Large intestine (tissue), 12 donors: ENCODE results near the gene DSG4. TPM values are rescaled to one million over a fixed set of nuclear protein-coding genes. Genes with fewer than 3 reads are reported as not detected.
"Not testable (repeated sequence)": the region's sequence is repeated elsewhere in the genome, so short reads cannot be mapped to it uniquely, and the experiment has no call there.

ENCODE experiments used
- DNase-seq, 2 donors: peaks; one replicate each; pipeline versions ENCODE4 v3.0.0 to v3.0.0-alpha.2; 2013
- H3K27ac ChIP-seq: one replicate; pipeline ENCODE4 v1.5.1; 2013; ENCODE audit warnings: low read length
- H3K27me3 ChIP-seq: 2 replicates; pipeline ENCODE4 v1.6.1; 2013; ENCODE audit warnings: low read length; ENCODE audit not compliant: control insufficient read depth, insufficient read depth
- H3K36me3 ChIP-seq: 2 replicates; pipeline ENCODE4 v1.6.1; 2013; ENCODE audit warnings: low read length; ENCODE audit not compliant: control insufficient read depth, insufficient read depth
- H3K4me1 ChIP-seq: one replicate; pipeline ENCODE4 v1.6.1; 2013; ENCODE audit warnings: low read length; ENCODE audit not compliant: control insufficient read depth, insufficient read depth
- H3K4me3 ChIP-seq: one replicate; pipeline ENCODE4 v1.5.1; 2013; ENCODE audit warnings: low read length
- H3K9me3 ChIP-seq: one replicate; pipeline ENCODE4 v1.6.1; 2013; ENCODE audit warnings: mild to moderate bottlenecking, low read depth, low read length, moderate library complexity; ENCODE audit not compliant: control insufficient read depth
- WGBS: methylation state at CpG from one replicate; pipeline ENCODE4 v1.1.5; 2013; ENCODE audit warnings: low lambda C conversion rate; ENCODE audit not compliant: insufficient coverage; 5-methylcytosine and 5-hydroxymethylcytosine counted together
- long read RNA-seq, 11 donors: transcript quantifications; one replicate each; lab custom pipeline, GENCODE V29; 2026
- polyA plus RNA-seq: library from polyadenylated mRNA; unstranded; fragments of 120-200 nt; gene quantifications from one replicate; pipeline ENCODE4 v1.2.1, GENCODE V29; 2013

DSG4 gene, protein sequence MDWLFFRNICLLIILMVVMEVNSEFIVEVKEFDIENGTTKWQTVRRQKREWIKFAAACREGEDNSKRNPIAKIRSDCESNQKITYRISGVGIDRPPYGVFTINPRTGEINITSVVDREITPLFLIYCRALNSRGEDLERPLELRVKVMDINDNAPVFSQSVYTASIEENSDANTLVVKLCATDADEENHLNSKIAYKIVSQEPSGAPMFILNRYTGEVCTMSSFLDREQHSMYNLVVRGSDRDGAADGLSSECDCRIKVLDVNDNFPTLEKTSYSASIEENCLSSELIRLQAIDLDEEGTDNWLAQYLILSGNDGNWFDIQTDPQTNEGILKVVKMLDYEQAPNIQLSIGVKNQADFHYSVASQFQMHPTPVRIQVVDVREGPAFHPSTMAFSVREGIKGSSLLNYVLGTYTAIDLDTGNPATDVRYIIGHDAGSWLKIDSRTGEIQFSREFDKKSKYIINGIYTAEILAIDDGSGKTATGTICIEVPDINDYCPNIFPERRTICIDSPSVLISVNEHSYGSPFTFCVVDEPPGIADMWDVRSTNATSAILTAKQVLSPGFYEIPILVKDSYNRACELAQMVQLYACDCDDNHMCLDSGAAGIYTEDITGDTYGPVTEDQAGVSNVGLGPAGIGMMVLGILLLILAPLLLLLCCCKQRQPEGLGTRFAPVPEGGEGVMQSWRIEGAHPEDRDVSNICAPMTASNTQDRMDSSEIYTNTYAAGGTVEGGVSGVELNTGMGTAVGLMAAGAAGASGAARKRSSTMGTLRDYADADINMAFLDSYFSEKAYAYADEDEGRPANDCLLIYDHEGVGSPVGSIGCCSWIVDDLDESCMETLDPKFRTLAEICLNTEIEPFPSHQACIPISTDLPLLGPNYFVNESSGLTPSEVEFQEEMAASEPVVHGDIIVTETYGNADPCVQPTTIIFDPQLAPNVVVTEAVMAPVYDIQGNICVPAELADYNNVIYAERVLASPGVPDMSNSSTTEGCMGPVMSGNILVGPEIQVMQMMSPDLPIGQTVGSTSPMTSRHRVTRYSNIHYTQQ
- polyA plus RNA-seq, result 0.04 TPM
- long read RNA-seq, donor 1, result 0 reads
- long read RNA-seq, donor 2, result 0 reads
- long read RNA-seq, donor 3, result 0 reads
- long read RNA-seq, donor 4, result 0 reads
- long read RNA-seq, donor 5, result 0 reads
- long read RNA-seq, donor 6, result 0 reads
- long read RNA-seq, donor 7, result 0 reads
- long read RNA-seq, donor 8, result 0 reads
- long read RNA-seq, donor 9, result 0 reads
- long read RNA-seq, donor 10, result 0 reads
- long read RNA-seq, donor 11, result 0 reads

DNA sequence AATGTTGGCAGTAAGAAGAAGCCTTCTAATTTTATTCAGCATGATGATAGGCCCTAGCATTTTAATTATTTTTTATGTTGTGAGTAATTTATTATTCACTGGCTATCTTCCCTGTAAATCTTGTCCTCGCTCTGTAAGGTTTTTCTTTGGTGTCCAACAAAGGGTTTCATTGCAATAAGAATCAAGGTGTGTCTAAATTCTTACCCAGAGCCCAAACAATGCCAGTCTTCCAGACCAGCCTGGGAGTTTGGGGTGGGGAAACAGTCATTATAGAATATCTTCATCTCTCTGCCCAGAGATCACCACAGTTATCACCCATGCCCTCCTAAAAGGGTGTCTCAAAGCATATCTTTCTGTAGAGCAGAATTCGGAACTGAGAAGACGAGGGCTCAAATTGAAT lies at the start of gene DSG4:
Gene DSG4, plus strand, starts transcription at position 301 of the 400 bp plus-strand sequence. CDS start 135 bp downstream, outside the sequence.
- 100% methylated on average over 2 of the region's 3 CpGs for WGBS
- Histone ChIP-seq H3K9me3 (no peaks in the 10 kb centered on the region), H3K4me1 (peaks cover 3% of the 10 kb centered on the region), H3K27ac (no peak within 1 kb of the TSS), H3K36me3 (no peaks in the 10 kb centered on the region), H3K27me3 (no peaks in the 10 kb centered on the region), H3K4me3 (no peak within 1 kb of the TSS)
- no peak for DNase-seq

DNA sequence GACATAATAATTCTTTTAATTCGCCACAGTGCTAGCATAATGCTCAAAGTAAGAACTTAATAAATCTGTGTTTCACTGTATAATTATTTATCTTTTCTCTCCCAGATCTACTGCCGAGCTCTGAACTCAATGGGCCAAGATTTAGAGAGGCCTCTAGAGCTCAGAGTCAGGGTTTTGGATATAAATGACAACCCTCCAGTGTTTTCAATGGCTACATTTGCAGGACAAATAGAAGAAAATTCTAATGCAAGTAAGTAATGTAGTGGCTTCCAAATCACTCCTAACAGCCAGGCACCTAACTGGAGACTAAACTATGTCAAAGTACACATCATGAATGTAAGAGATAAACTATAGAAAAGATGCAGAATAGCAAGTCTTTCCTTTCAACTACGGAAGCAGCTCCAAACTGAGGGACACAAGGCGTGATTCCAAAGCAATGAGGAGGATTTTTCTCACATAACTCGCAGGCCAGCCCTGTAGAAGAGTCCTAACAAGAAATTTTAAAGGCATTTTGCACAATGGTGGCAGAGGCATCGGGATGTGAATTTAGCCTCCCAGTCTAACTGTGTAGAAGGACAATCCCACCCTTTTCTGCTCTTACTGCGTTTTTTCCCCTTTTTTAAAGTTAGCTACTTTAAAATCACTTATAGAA lies 46.7 kb upstream of the DSG4 start:
- H3K4me1 ChIP-seq, result no peaks in the 10 kb centered on the region
- no peaks in the 10 kb centered on the region for H3K27me3 ChIP-seq
- H3K36me3 ChIP-seq, result no peaks in the 10 kb centered on the region
- 86% methylated on average over 5 of the region's 7 CpGs for WGBS
- H3K27ac ChIP-seq, result no peak overlapping the region
- H3K4me3 ChIP-seq, result no peak overlapping the region
- DNase-seq, result no peak
- H3K9me3 ChIP-seq, result no peaks in the 10 kb centered on the region

DNA sequence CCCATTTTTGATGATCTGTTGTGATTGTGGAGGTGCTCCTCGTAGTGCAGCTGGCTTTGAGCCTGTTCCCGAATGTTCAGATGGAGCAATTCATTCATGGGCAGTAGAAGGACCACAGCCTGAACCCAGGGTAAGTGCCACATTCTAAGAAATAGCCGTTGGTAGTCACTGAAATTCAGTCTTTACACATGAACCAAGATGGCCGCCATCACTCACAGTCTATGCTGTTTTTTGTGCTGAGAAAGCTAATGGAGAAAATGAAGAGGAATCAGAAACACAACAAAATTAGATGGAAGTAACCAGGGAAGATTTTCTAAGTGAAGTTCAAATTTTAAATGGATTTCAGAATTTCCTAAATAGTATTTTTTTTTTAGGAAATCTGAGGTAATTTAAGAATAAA lies 33.1 kb upstream of the DSG4 start:
- Histone ChIP-seq H3K36me3 (no peaks in the 10 kb centered on the region), H3K27me3 (no peaks in the 10 kb centered on the region), H3K4me1 (no peaks in the 10 kb centered on the region), H3K9me3 (no peaks in the 10 kb centered on the region), H3K27ac (no peak overlapping the region), H3K4me3 (no peak overlapping the region)
- 100% methylated on average over 1 of the region's 4 CpGs for WGBS
- DNase-seq, result no peak

DNA sequence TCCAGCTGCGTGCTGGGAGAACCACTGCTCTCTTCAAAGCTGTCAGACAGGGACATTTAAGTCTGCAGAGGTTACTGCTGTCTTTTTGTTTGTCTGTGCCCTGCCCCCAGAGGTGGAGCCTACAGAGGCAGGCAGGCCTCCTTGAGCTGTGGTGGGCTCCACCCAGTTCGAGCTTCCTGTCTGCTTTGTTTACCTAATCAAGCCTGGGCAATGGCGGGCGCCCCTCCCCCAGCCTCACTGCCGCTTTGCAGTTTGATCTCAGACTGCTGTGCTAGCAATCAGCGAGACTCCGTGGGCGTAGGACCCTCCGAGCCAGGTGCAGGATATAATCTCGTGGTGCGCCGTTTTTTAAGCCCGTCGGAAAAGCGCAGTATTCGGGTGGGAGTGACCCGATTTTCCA lies 23.2 kb upstream of the DSG4 start:
- not testable (repeated sequence) for H3K27ac ChIP-seq, DNase-seq, H3K36me3 ChIP-seq, H3K4me1 ChIP-seq, H3K4me3 ChIP-seq, H3K27me3 ChIP-seq, H3K9me3 ChIP-seq
- no CpG with 5 or more reads among the region's 17 CpGs for WGBS

DNA sequence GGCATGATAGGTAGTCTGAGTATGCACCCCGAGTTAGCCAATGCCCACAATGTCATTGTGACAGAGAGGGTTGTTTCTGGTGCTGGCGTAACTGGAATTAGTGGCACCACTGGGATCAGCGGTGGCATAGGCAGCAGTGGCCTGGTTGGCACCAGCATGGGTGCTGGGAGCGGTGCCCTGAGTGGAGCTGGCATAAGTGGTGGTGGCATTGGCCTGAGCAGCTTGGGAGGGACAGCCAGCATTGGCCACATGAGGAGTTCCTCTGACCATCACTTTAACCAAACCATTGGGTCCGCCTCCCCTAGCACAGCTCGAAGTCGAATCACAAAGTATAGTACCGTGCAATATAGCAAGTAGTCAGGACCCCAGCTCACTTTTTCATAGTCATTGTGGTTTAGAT lies 21.6 kb upstream of the DSG4 start:
- DNase-seq, result no peak
- H3K27me3 ChIP-seq, result no peaks in the 10 kb centered on the region
- H3K27ac ChIP-seq, result no peak overlapping the region
- H3K36me3 ChIP-seq, result no peaks in the 10 kb centered on the region
- peaks cover 4% of the 10 kb centered on the region for H3K9me3 ChIP-seq
- no CpG with 5 or more reads among the region's 8 CpGs for WGBS
- H3K4me3 ChIP-seq, result no peak overlapping the region
- H3K4me1 ChIP-seq, result no peaks in the 10 kb centered on the region

DNA sequence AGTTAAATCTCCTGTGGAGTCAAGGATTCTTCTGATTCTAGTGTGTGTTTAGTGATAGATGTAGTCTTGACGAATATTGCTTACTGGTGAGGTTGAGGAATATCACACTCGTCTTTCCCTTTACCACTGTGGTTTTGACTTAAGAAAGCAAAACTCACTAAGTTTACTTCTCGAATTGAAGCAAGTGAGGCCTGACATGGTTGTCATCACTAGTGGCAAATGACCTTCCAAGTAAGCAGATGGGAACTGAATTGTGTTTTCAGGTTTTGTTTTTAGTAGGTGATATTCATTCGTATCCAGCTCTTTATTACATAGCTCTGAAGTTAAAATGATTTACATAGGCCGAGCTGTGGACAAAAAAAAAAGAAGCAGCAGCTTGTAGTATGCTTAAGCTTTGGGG lies 20.6 kb upstream of the DSG4 start:
- Histone ChIP-seq H3K9me3 (peaks cover 7% of the 10 kb centered on the region), H3K36me3 (no peaks in the 10 kb centered on the region), H3K27me3 (no peaks in the 10 kb centered on the region), H3K27ac (no peak overlapping the region), H3K4me1 (no peaks in the 10 kb centered on the region), H3K4me3 (no peak overlapping the region)
- DNase-seq, result no peak
- WGBS, result 100% methylated on average over 2 of the region's 5 CpGs

DNA sequence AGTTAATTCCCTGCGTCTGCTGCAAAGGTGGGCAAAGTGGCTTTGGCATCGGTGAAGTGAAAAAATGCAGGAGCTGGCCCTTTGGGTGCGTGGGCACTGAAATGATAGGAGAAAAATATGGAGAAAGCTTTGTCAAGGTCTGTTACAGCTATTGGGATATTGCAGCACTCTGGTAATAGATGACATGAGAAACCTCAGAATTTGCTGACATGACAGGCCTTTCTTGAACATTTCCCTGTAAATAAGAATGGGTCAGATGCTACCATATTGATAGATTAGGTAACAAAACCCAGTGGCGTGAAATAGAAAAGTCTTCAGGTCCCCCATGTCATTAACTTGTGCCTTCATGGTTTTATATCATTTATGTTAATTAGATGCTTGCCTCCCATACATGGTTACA lies 12.4 kb upstream of the DSG4 start:
- Histone ChIP-seq H3K4me1 (no peaks in the 10 kb centered on the region), H3K27me3 (no peaks in the 10 kb centered on the region), H3K27ac (no peak overlapping the region), H3K36me3 (no peaks in the 10 kb centered on the region), H3K4me3 (no peak overlapping the region), H3K9me3 (peaks cover 3% of the 10 kb centered on the region)
- DNase-seq, result no peak
- 100% methylated on average over 1 of the region's 4 CpGs for WGBS

DNA sequence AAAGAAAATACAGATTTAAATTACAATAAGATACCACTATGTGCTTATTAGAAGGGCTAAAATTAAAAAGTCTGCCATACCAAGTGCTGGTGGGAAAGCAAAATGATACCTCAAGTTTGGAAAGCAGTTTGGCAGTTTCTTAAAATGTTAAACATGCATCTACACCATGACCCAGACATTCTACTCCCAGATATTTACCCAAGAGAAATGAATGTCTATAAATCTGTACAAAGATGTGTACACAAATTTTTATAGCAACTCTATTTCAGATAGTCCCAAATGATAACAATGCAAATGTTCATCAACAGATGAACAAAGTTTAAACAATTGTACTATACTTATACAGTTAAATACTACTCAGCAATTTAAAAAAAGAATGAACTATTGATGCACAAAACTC lies 7.1 kb upstream of the DSG4 start:
- H3K27me3 ChIP-seq, result no peaks in the 10 kb centered on the region
- no peak overlapping the region for H3K27ac ChIP-seq
- peaks cover 3% of the 10 kb centered on the region for H3K4me1 ChIP-seq
- DNase-seq, result no peak
- no peak overlapping the region for H3K4me3 ChIP-seq
- no peaks in the 10 kb centered on the region for H3K36me3 ChIP-seq
- no peaks in the 10 kb centered on the region for H3K9me3 ChIP-seq

DNA sequence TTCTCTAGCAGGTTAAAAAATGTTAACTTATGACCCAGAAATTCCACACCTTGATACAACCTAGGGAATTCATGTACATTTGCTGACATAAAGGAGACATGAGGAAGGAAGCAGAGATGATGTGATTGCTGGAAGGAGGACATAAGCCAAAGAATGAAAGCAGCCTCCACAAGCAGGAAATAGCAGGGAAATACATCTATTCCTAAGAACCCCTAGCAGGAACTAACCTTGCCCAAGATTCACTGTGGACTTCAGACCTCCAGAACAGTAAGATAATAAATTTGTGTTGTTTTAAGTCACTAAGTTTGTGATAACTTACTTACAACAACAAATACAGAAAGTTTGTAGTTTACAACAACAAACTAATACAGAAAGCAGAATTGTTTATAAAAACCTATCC lies 4.6 kb upstream of the DSG4 start:
- H3K36me3 ChIP-seq, result no peaks in the 10 kb centered on the region
- peak in 1 of 2 donors; percentile 68 for DNase-seq
- H3K27ac ChIP-seq, result no peak overlapping the region
- H3K9me3 ChIP-seq, result no peaks in the 10 kb centered on the region
- no peaks in the 10 kb centered on the region for H3K27me3 ChIP-seq
- peaks cover 3% of the 10 kb centered on the region for H3K4me1 ChIP-seq
- H3K4me3 ChIP-seq, result no peak overlapping the region

DNA sequence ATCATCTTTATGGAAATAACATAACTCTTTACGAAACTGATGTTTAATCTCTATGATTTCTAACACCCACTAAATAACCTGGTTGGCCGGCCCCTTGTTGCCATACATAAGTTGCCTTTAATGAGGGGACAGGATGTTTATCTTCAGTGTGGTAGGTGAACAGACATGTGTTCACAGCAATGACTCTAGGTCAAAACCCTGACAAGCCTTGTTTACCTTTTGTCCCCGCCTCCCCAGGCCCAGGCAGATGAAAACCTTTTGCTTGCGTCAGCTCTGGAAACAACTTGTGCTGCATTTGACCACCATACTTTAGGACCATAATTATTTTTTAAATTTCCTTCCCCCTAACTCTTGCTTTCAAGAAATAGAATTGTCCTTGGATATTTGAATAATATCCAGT lies 2.9 kb upstream of the DSG4 start:
- Histone ChIP-seq H3K9me3 (no peaks in the 10 kb centered on the region), H3K36me3 (no peaks in the 10 kb centered on the region), H3K4me1 (peaks cover 3% of the 10 kb centered on the region), H3K27me3 (no peaks in the 10 kb centered on the region), H3K27ac (no peak overlapping the region), H3K4me3 (no peak overlapping the region)
- no CpG with 5 or more reads among the region's 4 CpGs for WGBS
- DNase-seq, result no peak
